ENCODE data around the gene NXT2.

DNA sequence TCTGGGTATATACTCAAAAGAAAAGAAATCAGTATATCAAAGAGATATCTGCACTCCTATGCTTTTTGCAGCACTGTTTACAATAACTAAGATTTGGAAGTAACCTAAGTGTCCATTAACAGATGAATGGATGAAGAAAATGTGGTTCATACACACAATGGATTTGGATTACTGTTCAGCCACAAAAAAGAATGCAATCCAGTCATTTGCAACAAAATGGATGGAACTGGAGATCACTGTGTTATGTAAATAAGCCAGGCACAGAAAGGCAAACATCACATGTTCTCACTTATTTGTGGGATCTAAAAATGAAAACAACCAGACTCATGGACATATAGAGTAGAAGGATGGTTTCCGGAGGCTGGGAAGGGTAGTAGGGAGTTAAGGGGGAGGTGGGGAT is 17.6 kb upstream of the NXT2 start:
- no peak for TF ChIP-seq POLR2AphosphoS5 (IDR thresholded peaks at IDR 0.05; ENCODE audit: low read depth, low read length)
- TF ChIP-seq GABPA (IDR thresholded peaks at IDR 0.05; ENCODE audit: low read depth), result no peak
- TF ChIP-seq YY1 (IDR thresholded peaks at IDR 0.05; ENCODE audit: low read depth), result no peak
- no peak for TF ChIP-seq RFX5 (IDR thresholded peaks at IDR 0.05; ENCODE audit: low read length)
- TF ChIP-seq, protein P1, sequence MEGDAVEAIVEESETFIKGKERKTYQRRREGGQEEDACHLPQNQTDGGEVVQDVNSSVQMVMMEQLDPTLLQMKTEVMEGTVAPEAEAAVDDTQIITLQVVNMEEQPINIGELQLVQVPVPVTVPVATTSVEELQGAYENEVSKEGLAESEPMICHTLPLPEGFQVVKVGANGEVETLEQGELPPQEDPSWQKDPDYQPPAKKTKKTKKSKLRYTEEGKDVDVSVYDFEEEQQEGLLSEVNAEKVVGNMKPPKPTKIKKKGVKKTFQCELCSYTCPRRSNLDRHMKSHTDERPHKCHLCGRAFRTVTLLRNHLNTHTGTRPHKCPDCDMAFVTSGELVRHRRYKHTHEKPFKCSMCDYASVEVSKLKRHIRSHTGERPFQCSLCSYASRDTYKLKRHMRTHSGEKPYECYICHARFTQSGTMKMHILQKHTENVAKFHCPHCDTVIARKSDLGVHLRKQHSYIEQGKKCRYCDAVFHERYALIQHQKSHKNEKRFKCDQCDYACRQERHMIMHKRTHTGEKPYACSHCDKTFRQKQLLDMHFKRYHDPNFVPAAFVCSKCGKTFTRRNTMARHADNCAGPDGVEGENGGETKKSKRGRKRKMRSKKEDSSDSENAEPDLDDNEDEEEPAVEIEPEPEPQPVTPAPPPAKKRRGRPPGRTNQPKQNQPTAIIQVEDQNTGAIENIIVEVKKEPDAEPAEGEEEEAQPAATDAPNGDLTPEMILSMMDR (IDR thresholded peaks at IDR 0.05), result no peak

Measured in SK-N-SH (cell line).